OCI-LY7 (cell line): ENCODE measurements around the gene ESD. TPM values are rescaled to one million over a fixed set of nuclear protein-coding genes. Genes with fewer than 3 reads are reported as not detected.

ENCODE experiments used
- BruUV-seq: library from RNA; stranded (reverse); fragments of 400-500 nt; replicated peaks from 2 replicates; lab custom pipeline; 2021; lab: Mats Ljungman, UMichigan
- CTCF ChIA-PET: fragments of 300-600 bp; sonication (Branson Sonifier 250); formaldehyde crosslinking; loops from one replicate; lab custom pipeline; 2022; ENCODE audit warnings: antibody characterized with exemption; ENCODE audit not compliant: unreplicated experiment; lab: Charles Lee
- POLR2A ChIA-PET: fragments of 300-600 bp; sonication (Branson Sonifier 250); formaldehyde crosslinking; loops from one replicate; lab custom pipeline; 2022; ENCODE audit warnings: antibody characterized with exemption; lab: Charles Lee
- DNase-seq: peaks from one replicate; pipeline ENCODE4 v3.0.0-alpha.2; 2015; ENCODE audit warnings: low spot score
- H2AFZ ChIP-seq: fragments of 200-600 bp; sonication (generic), shearing (Covaris generic); 2 replicates; pipeline ENCODE4 v1.6.1; 2014; ENCODE audit warnings: mild to moderate bottlenecking, antibody characterized with exemption, low read length, moderate library complexity
- H3K27ac ChIP-seq: fragments of 200-600 bp; sonication (generic); 2 replicates; pipeline ENCODE4 v1.5.1; 2014; ENCODE audit warnings: mixed run types, low read depth, mild to moderate bottlenecking, moderate library complexity, low read length, inconsistent platforms; ENCODE audit not compliant: poor library complexity, severe bottlenecking
- H3K36me3 ChIP-seq: fragments of 200-600 bp; sonication (generic); 2 replicates; pipeline ENCODE4 v1.6.1; 2014; ENCODE audit warnings: mild to moderate bottlenecking, antibody characterized with exemption, low read length, moderate library complexity, mixed read lengths; ENCODE audit not compliant: insufficient read depth
- H3K4me1 ChIP-seq: fragments of 200-600 bp; sonication (generic); 2 replicates; pipeline ENCODE4 v1.5.1; 2014; ENCODE audit warnings: mild to moderate bottlenecking, low read length; ENCODE audit not compliant: insufficient read depth, poor library complexity, severe bottlenecking
- H3K4me2 ChIP-seq: fragments of 200-600 bp; sonication (generic); 2 replicates; pipeline ENCODE4 v1.6.1; 2014; ENCODE audit warnings: mild to moderate bottlenecking, low read length
- H3K4me3 ChIP-seq: fragments of 200-600 bp; sonication (generic); 2 replicates; pipeline ENCODE4 v1.5.1; 2014; ENCODE audit warnings: mild to moderate bottlenecking, low read depth, low read length; ENCODE audit not compliant: poor library complexity, severe bottlenecking
- H3K79me2 ChIP-seq: fragments of 200-600 bp; sonication (generic); 2 replicates; pipeline ENCODE4 v1.6.1; 2016; ENCODE audit warnings: low read depth, mild to moderate bottlenecking, low read length, moderate library complexity, mixed read lengths; ENCODE audit not compliant: insufficient read depth
- H3K9me2 ChIP-seq: fragments of 200-600 bp; sonication (generic); 2 replicates; pipeline ENCODE4 v1.6.1; 2016; ENCODE audit warnings: mild to moderate bottlenecking, low read length, mixed read lengths; ENCODE audit not compliant: insufficient read depth
- H3K9me3 ChIP-seq: fragments of 200-600 bp; sonication (generic); 2 replicates; pipeline ENCODE4 v1.6.1; 2014; ENCODE audit warnings: mild to moderate bottlenecking, mixed run types, low read length, mixed read lengths
- H4K20me1 ChIP-seq: fragments of 200-600 bp; sonication (generic); 2 replicates; pipeline ENCODE4 v1.6.1; 2014; ENCODE audit warnings: mild to moderate bottlenecking, antibody characterized with exemption, low read length, moderate library complexity, mixed read lengths; ENCODE audit not compliant: insufficient read depth
- EZH2phosphoT487 ChIP-seq: fragments of 200-600 bp; sonication (generic); IDR thresholded peaks from 2 replicates; pipeline ENCODE4 v1.6.1; 2018; ENCODE audit warnings: low read depth, borderline replicate concordance, mild to moderate bottlenecking, mixed run types, antibody characterized with exemption, low read length, moderate library complexity, mixed read lengths
- intact Hi-C: fragments of 100-400 bp; cut with micrococcal nuclease; formaldehyde crosslinking; loops from one replicate; pipeline ENCODE4 v1.10.0; 2022; ENCODE audit not compliant: unreplicated experiment
- total RNA-seq, 2 experiments: library from RNA; depleted of rRNA in 1 of 2; stranded (reverse); fragments of >200 nt in 1 of 2; shearing (Covaris generic) in 1 of 2; gene quantifications; 2 replicates each; pipeline ENCODE4 v1.2.3, GENCODE V29; 2014 to 2022
- TF ChIP-seq, protein P1 (sequence below): fragments of 200-600 bp; sonication (generic); conservative IDR thresholded peaks from 2 replicates; pipeline ENCODE4 v1.5.1; 2014; ENCODE audit warnings: mild to moderate bottlenecking, antibody characterized with exemption, low read length, moderate library complexity, mixed read lengths

Gene ESD
- total RNA-seq, 2 experiments from 2014 or later = 41.6 to 48.0 TPM

GRCh38 chr13:46738055-46738454 lies 58.9 kb downstream of the ESD start:
- H3K27ac ChIP-seq = no peak overlapping the region
- no peaks in the 10 kb centered on the region for H3K79me2 ChIP-seq
- TF ChIP-seq EZH2phosphoT487 = no peak
- TF ChIP-seq, protein P1, sequence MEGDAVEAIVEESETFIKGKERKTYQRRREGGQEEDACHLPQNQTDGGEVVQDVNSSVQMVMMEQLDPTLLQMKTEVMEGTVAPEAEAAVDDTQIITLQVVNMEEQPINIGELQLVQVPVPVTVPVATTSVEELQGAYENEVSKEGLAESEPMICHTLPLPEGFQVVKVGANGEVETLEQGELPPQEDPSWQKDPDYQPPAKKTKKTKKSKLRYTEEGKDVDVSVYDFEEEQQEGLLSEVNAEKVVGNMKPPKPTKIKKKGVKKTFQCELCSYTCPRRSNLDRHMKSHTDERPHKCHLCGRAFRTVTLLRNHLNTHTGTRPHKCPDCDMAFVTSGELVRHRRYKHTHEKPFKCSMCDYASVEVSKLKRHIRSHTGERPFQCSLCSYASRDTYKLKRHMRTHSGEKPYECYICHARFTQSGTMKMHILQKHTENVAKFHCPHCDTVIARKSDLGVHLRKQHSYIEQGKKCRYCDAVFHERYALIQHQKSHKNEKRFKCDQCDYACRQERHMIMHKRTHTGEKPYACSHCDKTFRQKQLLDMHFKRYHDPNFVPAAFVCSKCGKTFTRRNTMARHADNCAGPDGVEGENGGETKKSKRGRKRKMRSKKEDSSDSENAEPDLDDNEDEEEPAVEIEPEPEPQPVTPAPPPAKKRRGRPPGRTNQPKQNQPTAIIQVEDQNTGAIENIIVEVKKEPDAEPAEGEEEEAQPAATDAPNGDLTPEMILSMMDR = no peak
- no peak overlapping the region for H3K4me3 ChIP-seq
- no peaks in the 10 kb centered on the region for H3K9me3 ChIP-seq
- no peak overlapping the region for H3K4me2 ChIP-seq
- H3K36me3 ChIP-seq = peaks cover 74% of the 10 kb centered on the region
- intact Hi-C loops = no loop called here
- DNase-seq = no peak
- H3K4me1 ChIP-seq = no peaks in the 10 kb centered on the region
- no peak overlapping the region for H2AFZ ChIP-seq
- POLR2A ChIA-PET = interaction anchor here (1.0 to 1.6 kb wide), 3 partner anchors 13 to 233 kb away, joined by 3 read pairs; no protein-coding TSS in a partner anchor
- no peaks in the 10 kb centered on the region for H3K9me2 ChIP-seq
- BruUV-seq = no TSS peak
- no peaks in the 10 kb centered on the region for H4K20me1 ChIP-seq
- CTCF ChIA-PET = no interaction called here

DNA sequence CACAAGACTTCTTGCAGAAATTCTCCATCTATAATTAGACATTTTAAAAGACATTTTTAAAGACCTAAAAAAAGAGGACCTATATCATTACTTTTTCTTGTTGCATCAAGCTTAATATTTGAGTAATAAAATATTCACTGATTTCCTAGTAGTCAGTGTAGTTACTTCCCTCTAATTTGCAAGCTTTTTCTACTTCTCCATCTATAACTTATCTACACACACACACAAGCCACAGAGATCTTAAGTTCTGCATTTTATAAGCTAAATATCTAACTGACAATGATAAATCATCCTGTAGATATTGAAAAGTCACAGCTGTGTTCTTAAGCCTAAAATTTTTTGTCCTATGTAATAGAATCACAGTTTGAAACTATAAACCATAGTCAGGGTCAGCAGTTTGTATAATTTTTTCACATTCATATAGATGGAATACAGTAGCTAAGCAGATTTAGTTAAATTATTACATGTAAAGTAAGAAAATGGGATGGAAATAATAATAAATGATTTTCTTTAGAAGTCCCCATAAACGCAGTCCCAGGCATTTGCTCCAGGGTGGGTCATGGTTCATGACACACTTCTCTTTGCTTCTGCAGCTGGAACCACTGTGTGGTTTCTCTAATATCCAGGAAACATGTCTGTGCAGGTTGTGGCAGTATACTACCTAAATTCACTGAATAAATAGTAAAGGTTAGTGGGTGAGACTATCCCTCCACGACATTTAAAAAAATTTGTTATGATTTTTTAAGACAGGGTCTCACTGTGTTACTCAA lies 60.2 kb downstream of the ESD start:
- Histone ChIP-seq H3K9me3 (no peaks in the 10 kb centered on the region), H3K4me2 (no peak overlapping the region), H2AFZ (no peak overlapping the region), H3K79me2 (no peaks in the 10 kb centered on the region), H3K27ac (no peak overlapping the region), H3K36me3 (peaks cover 79% of the 10 kb centered on the region), H3K9me2 (no peaks in the 10 kb centered on the region), H4K20me1 (no peaks in the 10 kb centered on the region), H3K4me1 (no peaks in the 10 kb centered on the region), H3K4me3 (no peak overlapping the region)
- ChIA-PET POLR2A (interaction anchor here (1.2 kb wide), 1 partner anchor 15 kb away, joined by 3 read pairs; no protein-coding TSS in a partner anchor), CTCF (no interaction called here)
- no peak for TF ChIP-seq EZH2phosphoT487
- TF ChIP-seq, protein P1 = no peak
- no TSS peak for BruUV-seq
- intact Hi-C loops = no loop called here
- no peak for DNase-seq

DNA sequence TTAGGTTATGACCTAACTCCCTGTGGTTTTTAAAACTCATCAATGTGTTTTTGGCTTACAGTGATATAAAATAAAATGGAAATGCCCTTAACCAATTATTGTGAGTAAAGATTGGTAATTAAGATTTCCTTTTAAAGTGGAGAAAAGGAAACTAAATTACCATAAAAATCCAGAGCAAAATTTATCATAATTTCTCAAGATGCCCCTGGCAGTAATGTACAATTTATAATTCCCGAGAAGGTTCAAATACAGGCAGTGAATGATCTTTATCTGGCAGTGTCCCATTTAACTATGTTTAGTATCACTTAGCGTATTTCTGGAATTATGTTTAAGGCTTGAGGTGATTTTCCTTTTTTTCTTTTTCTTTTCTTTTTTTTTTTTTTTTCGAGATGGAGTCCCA lies 61.5 kb downstream of the ESD start:
- no peak overlapping the region for H3K27ac ChIP-seq
- H3K4me2 ChIP-seq = no peak overlapping the region
- no peak for DNase-seq
- H2AFZ ChIP-seq = no peak overlapping the region
- ChIA-PET CTCF (no interaction called here), POLR2A (interaction anchor here (0.6 to 0.7 kb wide), 2 partner anchors 459 to 510 kb away, joined by 3 to 7 read pairs; no protein-coding TSS in a partner anchor)
- H4K20me1 ChIP-seq = no peaks in the 10 kb centered on the region
- H3K4me1 ChIP-seq = no peaks in the 10 kb centered on the region
- TF ChIP-seq, protein P1 = no peak
- TF ChIP-seq EZH2phosphoT487 = no peak
- intact Hi-C loops = no loop called here
- peaks cover 82% of the 10 kb centered on the region for H3K36me3 ChIP-seq
- H3K9me3 ChIP-seq = no peaks in the 10 kb centered on the region
- BruUV-seq = no TSS peak
- H3K4me3 ChIP-seq = no peak overlapping the region
- no peaks in the 10 kb centered on the region for H3K9me2 ChIP-seq
- H3K79me2 ChIP-seq = no peaks in the 10 kb centered on the region
